HG03520 (cell line): Measurements from ENCODE around the gene ZFAND3.

ENCODE experiments used
- ATAC-seq: cut with Tn5 transposase; IDR thresholded peaks from one replicate; pipeline ENCODE4 v1.9.1; 2021; ENCODE audit warnings: mild to moderate bottlenecking, moderate library complexity; ENCODE audit not compliant: unreplicated experiment

The ZFAND3 gene

DNA sequence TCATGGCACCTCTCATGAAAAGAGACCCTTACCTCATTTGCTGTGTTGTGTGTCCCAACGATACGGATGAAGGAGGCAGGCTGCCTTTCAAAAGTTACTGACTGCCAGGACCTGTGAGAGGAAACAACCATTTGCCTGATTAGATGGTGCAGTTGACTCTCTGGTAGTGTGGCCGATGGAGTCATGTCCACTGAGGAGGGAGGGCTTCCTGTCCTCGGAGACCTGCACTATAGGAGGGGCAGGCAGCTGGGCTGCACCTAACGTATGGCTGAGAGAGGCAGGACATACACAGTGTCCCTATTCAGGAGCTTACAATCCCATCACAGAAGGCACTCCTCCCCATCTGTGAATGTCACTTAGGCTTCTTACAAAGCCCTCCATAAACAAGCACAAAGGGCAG is 373.0 kb downstream of the ZFAND3 start:
- no peak for ATAC-seq

DNA sequence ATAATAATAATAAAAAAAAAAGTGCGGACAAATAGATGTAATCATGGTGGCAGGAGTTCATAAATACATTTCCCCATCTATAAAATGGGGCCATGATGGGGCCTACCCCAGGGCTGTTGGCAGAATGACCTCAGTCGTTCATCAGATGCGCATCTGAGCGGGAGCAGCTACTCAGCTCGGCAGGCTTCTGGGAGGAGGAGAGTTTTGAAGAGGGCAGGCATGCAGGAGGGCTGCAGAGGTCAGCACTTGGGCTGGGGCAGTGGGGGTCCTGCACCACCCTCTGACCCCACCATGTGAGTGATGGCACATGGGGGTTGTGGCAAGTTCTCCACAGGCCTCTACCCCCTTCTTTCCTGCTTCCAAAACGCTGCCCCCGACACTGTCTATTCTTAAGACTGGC is 373.5 kb downstream of the ZFAND3 start:
- ATAC-seq: no peak

DNA sequence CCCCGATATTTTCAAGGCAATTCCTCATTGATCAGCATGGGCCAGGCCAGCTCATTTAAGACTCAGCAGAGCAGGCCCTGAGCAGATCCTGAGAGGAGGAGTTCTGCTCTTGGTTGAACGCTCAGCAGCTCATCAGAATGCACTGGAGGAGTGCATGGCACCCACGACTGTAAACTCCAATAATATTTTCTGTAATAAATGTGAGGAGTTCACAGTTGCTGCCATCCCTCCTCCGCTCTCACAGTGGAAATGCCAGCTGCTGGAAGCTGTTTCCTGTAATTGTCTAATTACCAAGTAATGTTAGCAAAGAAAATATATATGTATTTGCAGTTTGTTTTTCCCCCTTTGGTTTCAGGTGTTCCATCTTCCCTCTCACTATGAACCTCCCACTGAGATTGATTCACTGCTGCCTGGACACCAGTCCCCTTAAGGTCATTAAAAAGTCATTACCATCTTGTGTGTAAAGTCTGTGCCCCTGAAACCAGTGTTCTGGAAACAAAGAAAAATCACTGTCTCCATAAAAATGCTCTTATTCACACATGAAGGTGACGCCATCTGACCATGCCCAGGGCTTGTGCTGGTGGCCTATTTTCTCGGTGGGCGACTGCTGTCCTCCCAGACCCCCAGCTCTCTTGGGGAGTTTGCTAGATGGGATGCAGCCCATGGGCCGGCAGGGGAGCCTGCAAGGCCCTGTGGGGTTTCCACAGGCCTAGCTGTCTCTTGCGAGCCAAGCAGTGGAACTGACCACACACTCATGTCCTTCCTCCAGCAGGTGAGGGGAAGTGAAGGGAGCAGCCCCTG is 374.2 kb downstream of the ZFAND3 start:
- ATAC-seq: no peak

DNA sequence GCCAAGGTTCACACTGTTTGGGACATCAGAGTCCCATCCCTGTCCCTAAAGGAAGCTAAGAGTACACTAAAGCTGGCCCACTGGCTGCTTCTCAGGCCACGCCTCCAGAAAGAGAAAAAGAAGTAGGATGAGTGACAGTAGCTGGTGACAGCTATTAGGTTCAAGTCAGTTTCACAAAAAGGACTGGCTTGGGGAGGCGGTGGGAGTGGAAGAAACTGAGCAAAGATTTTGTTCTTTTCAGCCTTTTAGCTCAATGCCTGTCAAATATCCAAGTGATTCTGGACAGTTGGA is 374.7 kb downstream of the ZFAND3 start:
- no peak for ATAC-seq

DNA sequence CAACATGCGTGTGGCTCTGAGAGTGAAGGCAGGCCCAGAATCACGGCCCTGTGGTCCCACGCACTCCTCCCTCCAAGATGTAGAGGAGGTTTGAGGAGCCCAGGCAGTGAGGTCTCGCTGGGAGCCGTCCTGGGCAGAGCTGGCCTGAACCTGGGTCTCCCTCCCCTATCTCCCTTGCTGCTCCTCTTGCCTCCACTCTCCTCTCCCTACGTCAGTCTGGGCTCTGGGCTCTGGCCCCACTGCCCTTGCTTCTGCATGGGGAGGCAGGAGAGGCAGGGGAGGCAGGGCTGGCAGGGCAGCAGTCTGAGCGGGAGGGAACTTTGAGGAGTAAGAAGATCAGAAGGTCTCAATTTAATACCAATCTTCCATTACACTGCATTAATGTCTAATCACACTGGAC is 375.1 kb downstream of the ZFAND3 start:
- no peak for ATAC-seq

DNA sequence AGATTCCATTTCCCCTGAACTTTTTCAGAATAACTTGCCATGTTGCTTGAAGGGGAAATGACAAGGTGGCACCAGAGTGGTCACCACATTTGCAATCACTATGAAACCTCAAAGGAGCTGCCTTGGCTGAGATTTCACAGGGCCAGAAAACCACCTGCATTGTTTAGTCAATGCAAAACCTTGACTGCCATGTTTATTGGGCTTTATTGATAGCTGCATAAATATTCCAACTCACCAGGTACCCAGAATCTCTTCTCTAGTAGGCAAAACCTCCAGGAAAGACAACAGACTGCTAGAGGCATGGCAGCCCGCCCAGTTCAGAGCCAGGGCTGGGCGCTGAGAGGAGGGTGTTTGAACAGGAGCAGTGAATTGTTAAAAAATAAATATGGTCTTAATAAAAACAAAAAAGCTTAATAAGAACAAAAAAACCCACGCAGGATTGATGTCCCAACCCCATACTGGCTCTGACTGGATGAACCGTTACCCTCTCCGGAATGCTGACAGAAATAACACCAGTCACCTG is 375.6 kb downstream of the ZFAND3 start:
- ATAC-seq: no peak

DNA sequence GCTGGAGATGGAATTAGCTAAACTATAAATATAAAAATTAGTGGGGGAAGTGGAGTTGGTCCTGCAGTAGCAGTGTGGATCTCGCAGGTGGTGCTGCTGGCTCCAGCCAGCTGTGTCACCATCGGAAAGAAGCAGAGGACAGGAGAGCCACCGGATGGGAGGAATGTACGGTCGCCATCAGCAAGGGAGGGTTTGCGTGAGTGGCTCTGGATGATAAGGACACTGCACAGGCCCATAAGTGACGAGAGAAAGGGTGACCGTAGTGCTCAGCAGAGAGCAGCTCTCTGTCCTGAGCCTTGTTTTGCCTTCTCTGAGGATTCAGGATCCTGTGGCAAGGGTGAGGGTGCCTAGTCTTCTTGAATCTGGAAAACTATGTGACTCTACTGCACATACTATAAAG is 378.7 kb downstream of the ZFAND3 start:
- ATAC-seq: no peak
